Endothelial cell (in vitro differentiated cells): Measurements from ENCODE around the gene IMP4. TPM values are rescaled to one million over a fixed set of nuclear protein-coding genes. Genes with fewer than 3 reads are reported as not detected.
A peak's percentile ranks its signal among the peaks of the same experiment; 100 is the strongest.

Experiments
- DNase-seq: peaks from one replicate; pipeline ENCODE4 v3.0.0; 2021; ENCODE audit warnings: low spot score
- H3K27ac Mint-ChIP-seq: one replicate; pipeline ENCODE4 v1.8.0; 2021; ENCODE audit warnings: mixed read lengths, inconsistent platforms; ENCODE audit not compliant: unreplicated experiment
- H3K27me3 Mint-ChIP-seq: one replicate; pipeline ENCODE4 v1.8.0; 2021; ENCODE audit warnings: mild to moderate bottlenecking, moderate library complexity, mixed read lengths, inconsistent platforms; ENCODE audit not compliant: unreplicated experiment
- H3K36me3 Mint-ChIP-seq: one replicate; pipeline ENCODE4 v1.8.0; 2021; ENCODE audit warnings: mild to moderate bottlenecking, low read depth, mixed read lengths, inconsistent platforms; ENCODE audit not compliant: unreplicated experiment
- H3K4me1 Mint-ChIP-seq: one replicate; pipeline ENCODE4 v1.8.0; 2021; ENCODE audit warnings: mild to moderate bottlenecking, mixed read lengths, inconsistent platforms; ENCODE audit not compliant: unreplicated experiment
- H3K4me3 Mint-ChIP-seq: one replicate; pipeline ENCODE4 v1.8.0; 2021; ENCODE audit warnings: mild to moderate bottlenecking, mixed read lengths, inconsistent platforms; ENCODE audit not compliant: unreplicated experiment
- H3K9me3 Mint-ChIP-seq: one replicate; pipeline ENCODE4 v1.8.0; 2021; ENCODE audit warnings: mixed read lengths, inconsistent platforms; ENCODE audit not compliant: unreplicated experiment
- CTCF ChIP-seq: fragments of 200-600 bp; sonication (generic); IDR thresholded peaks from one replicate; pipeline ENCODE4 v1.5.0; 2021; ENCODE audit warnings: antibody characterized with exemption; ENCODE audit not compliant: unreplicated experiment
- total RNA-seq: library from RNA; stranded (reverse); fragmentation: NEBNext Ultra II Directional; extraction: Animal tissue kit (Norgen Biotek cat#: 25700); gene quantifications from one replicate; pipeline ENCODE4 v1.2.1, GENCODE V29; 2021; ENCODE audit not compliant: unreplicated experiment

IMP4 gene
- total RNA-seq, 1 donor from 2014 or later: 32.8 TPM

GRCh38 chr2:130355578-130356431, 13.1 kb downstream of the IMP4 start, which contains the start of gene PTPN18:
Gene PTPN18 (plus strand): TSS chr2:130356056. CDS start chr2:130356108, 52 bp downstream.
- peak; percentile 46 for TF ChIP-seq CTCF
- Mint-ChIP-seq H3K27me3 (peaks cover 22% of the 10 kb centered on the region), H3K4me3 (peak within 1 kb of the TSS; percentile 86), H3K27ac (peak within 1 kb of the TSS; percentile 52), H3K36me3 (peaks cover 5% of the 10 kb centered on the region), H3K4me1 (peaks cover 26% of the 10 kb centered on the region), H3K9me3 (no peaks in the 10 kb centered on the region)
- peak; percentile 79 for DNase-seq

DNA sequence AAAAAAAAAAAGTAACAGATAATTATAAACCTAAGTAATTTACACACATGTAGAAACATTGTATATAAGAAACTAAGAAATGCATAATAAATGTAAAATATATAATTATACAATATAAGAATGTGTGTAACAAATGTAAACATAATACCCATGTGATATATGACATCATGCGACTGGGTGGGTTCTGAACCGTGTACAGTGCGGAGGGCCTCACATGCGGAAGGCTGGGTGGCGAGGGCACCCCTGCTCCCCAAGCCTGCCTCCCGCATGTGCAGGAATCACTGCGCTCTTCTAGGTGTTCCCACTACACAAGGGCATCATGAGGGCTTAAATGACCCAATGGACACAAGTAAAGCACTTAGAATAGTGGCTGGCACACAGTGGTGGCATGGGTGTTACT, 15.2 kb downstream of the IMP4 start:
- peaks cover 13% of the 10 kb centered on the region for H3K4me1 Mint-ChIP-seq

GRCh38 chr2:130358420-130359350, 16.0 kb downstream of the IMP4 start:
- H3K27me3 Mint-ChIP-seq: peaks cover 21% of the 10 kb centered on the region
- no peak for TF ChIP-seq CTCF
- no peak overlapping the region for H3K27ac Mint-ChIP-seq
- peaks cover 13% of the 10 kb centered on the region for H3K4me1 Mint-ChIP-seq
- H3K36me3 Mint-ChIP-seq: peaks cover 5% of the 10 kb centered on the region
- DNase-seq: no peak
- H3K9me3 Mint-ChIP-seq: no peaks in the 10 kb centered on the region
- no peak overlapping the region for H3K4me3 Mint-ChIP-seq

More for the DNA sequence above, 15.2 kb downstream of the IMP4 start:
- Mint-ChIP-seq H3K27ac (no peak overlapping the region), H3K27me3 (peaks cover 19% of the 10 kb centered on the region), H3K36me3 (peaks cover 5% of the 10 kb centered on the region), H3K4me3 (no peak overlapping the region), H3K9me3 (no peaks in the 10 kb centered on the region)
- TF ChIP-seq CTCF: no peak
- DNase-seq: no peak

DNA sequence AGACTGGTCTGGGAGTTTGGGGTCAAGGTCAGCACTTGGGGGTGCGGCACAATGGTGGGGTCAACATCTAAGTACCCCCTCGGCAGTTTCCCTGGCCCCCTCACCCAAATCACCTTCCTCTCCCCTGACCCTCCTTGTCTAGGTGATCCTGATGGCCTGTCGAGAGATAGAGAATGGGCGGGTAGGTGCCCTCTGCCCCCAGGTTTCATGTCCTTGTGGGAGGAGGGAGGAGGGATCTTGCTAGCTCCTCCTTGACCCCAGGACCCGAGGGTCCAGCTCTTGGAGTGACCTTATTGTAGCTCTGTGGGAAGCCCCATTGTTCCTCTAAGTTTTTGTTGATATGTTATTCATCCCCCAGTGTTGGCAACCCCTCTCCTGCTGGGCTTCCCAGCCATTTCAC, 16.8 kb downstream of the IMP4 start:
- no peak for TF ChIP-seq CTCF
- DNase-seq: no peak
- Mint-ChIP-seq H3K36me3 (peaks cover 5% of the 10 kb centered on the region), H3K27me3 (peaks cover 20% of the 10 kb centered on the region), H3K4me3 (no peak overlapping the region), H3K4me1 (peaks cover 12% of the 10 kb centered on the region), H3K27ac (no peak overlapping the region), H3K9me3 (no peaks in the 10 kb centered on the region)
